KMS-11 (cell line): ENCODE measurements around the gene DSCAML1.

ENCODE experiments used
- H2AFZ ChIP-seq: fragments of 200-600 bp; sonication (generic); 2 replicates; pipeline ENCODE4 v1.6.1; 2016; ENCODE audit warnings: antibody characterized with exemption, mixed run types, low read depth
- H3K27ac ChIP-seq: fragments of 200-600 bp; sonication (generic); 2 replicates; pipeline ENCODE4 v1.6.1; 2016; ENCODE audit warnings: mild to moderate bottlenecking, mixed run types
- H3K27me3 ChIP-seq: fragments of 200-600 bp; sonication (generic); 2 replicates; pipeline ENCODE4 v1.6.1; 2017; ENCODE audit warnings: mild to moderate bottlenecking, low read depth, mixed run types, moderate library complexity; ENCODE audit not compliant: insufficient read depth
- H3K36me3 ChIP-seq: fragments of 200-600 bp; sonication (generic); 2 replicates; pipeline ENCODE4 v1.6.1; 2017; ENCODE audit warnings: mild to moderate bottlenecking, mixed run types; ENCODE audit not compliant: insufficient read depth
- H3K4me1 ChIP-seq: fragments of 200-600 bp; sonication (generic); 2 replicates; pipeline ENCODE4 v1.6.1; 2016; ENCODE audit warnings: mild to moderate bottlenecking, low read depth, mixed run types; ENCODE audit not compliant: poor library complexity, severe bottlenecking
- H3K4me2 ChIP-seq: fragments of 200-600 bp; sonication (generic); 2 replicates; pipeline ENCODE4 v1.7.0; 2016; ENCODE audit warnings: mild to moderate bottlenecking, mixed run types
- H3K4me3 ChIP-seq: fragments of 200-600 bp; sonication (generic); IDR thresholded peaks from 2 replicates; pipeline ENCODE4 v1.6.1; 2017; ENCODE audit warnings: low read depth, low read length, mixed read lengths; ENCODE audit not compliant: insufficient read depth
- H3K79me2 ChIP-seq: fragments of 200-600 bp; sonication (generic); 2 replicates; pipeline ENCODE4 v1.6.1; 2016; ENCODE audit warnings: low read depth, mixed run types; ENCODE audit not compliant: insufficient read depth
- H3K9ac ChIP-seq: fragments of 200-600 bp; sonication (generic); 2 replicates; pipeline ENCODE4 v1.6.1; 2016; ENCODE audit warnings: mild to moderate bottlenecking, mixed run types
- H4K20me1 ChIP-seq: fragments of 200-600 bp; sonication (generic); 2 replicates; pipeline ENCODE4 v1.6.1; 2016; ENCODE audit warnings: mild to moderate bottlenecking, mixed run types; ENCODE audit not compliant: insufficient read depth
- CTCF ChIP-seq: fragments of 200-600 bp; sonication (generic); conservative IDR thresholded peaks from 2 replicates; pipeline ENCODE4 v1.6.1; 2017; ENCODE audit warnings: low read depth, mild to moderate bottlenecking, antibody characterized with exemption, low read length, moderate library complexity, mixed read lengths

The DSCAML1 gene

DNA sequence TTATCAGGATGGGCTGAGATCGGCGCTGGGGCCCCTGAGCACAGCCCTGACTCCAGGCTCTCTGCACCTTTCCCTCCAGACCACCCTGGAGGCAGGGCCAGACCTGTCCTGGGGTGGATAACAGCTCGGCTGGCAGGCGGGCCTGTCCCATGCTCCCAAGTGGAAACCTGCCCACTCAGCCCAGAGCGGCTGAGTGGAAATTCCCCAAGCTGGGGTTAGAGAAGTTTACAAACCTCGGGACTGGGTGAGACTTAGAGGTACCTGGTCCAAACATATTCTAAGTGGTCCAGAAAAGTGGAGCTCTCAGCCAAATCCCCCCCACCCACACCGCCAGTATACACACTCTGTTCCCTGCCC is 32.3 kb upstream of the DSCAML1 start:
- no peak overlapping the region for H3K4me2 ChIP-seq
- TF ChIP-seq CTCF: no peak
- no peaks in the 10 kb centered on the region for H3K36me3 ChIP-seq
- H2AFZ ChIP-seq: no peak overlapping the region
- no peaks in the 10 kb centered on the region for H3K4me1 ChIP-seq
- no peaks in the 10 kb centered on the region for H4K20me1 ChIP-seq
- H3K4me3 ChIP-seq: no peak overlapping the region
- H3K27me3 ChIP-seq: no peaks in the 10 kb centered on the region
- no peaks in the 10 kb centered on the region for H3K79me2 ChIP-seq
- no peak overlapping the region for H3K27ac ChIP-seq
- no peak overlapping the region for H3K9ac ChIP-seq

GRCh38 chr11:117828611-117829368 is 31.8 kb upstream of the DSCAML1 start:
- Histone ChIP-seq H3K4me1 (no peaks in the 10 kb centered on the region), H4K20me1 (no peaks in the 10 kb centered on the region), H3K4me2 (no peak overlapping the region), H3K9ac (no peak overlapping the region), H3K79me2 (no peaks in the 10 kb centered on the region), H2AFZ (no peak overlapping the region), H3K27ac (no peak overlapping the region), H3K4me3 (no peak overlapping the region), H3K36me3 (no peaks in the 10 kb centered on the region), H3K27me3 (no peaks in the 10 kb centered on the region)
- no peak for TF ChIP-seq CTCF

- H4K20me1 ChIP-seq: no peaks in the 10 kb centered on the region
- no peak overlapping the region for H2AFZ ChIP-seq
- TF ChIP-seq CTCF: no peak
- no peaks in the 10 kb centered on the region for H3K27me3 ChIP-seq
- H3K36me3 ChIP-seq: no peaks in the 10 kb centered on the region
- no peak overlapping the region for H3K27ac ChIP-seq
- no peak overlapping the region for H3K4me2 ChIP-seq
- no peak overlapping the region for H3K4me3 ChIP-seq
- H3K79me2 ChIP-seq: no peaks in the 10 kb centered on the region
- no peak overlapping the region for H3K9ac ChIP-seq
- no peaks in the 10 kb centered on the region for H3K4me1 ChIP-seq
These were observed 30.8 kb upstream of the DSCAML1 start for GRCh38 chr11:117827521-117828511.

DNA sequence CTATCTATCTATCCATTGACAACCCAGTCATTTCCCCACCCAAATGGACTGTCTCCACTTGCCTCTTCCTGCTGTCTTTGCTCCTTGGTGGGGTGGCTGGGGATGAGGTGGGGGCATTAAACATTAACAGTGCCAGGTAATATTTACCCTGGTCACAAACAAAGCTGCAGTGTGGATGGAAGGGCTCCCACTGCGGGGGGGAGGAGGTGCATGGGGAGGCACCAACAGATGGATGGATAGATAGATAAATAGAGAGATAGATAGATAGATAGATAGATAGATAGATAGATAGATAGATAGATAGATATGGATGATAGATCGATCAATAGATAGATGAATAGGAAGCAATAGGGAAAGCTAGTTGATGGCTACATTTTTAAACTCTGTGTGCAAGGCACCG is 29.8 kb upstream of the DSCAML1 start:
- Histone ChIP-seq H3K4me2 (no peak overlapping the region), H3K27me3 (no peaks in the 10 kb centered on the region), H3K36me3 (no peaks in the 10 kb centered on the region), H4K20me1 (no peaks in the 10 kb centered on the region), H3K27ac (no peak overlapping the region), H3K4me1 (no peaks in the 10 kb centered on the region), H3K9ac (no peak overlapping the region), H3K4me3 (no peak overlapping the region), H3K79me2 (no peaks in the 10 kb centered on the region), H2AFZ (no peak overlapping the region)
- no peak for TF ChIP-seq CTCF
